ENCODE results near the gene RHNO1.

Gene RHNO1

GRCh38 chr12:2853626-2854025 is 23.4 kb upstream of the RHNO1 start:
- no peaks in the 10 kb centered on the region for H3K79me2 ChIP-seq (ENCODE audit: control insufficient read depth, low read length)
- H3K9me2 ChIP-seq (replicated peaks; ENCODE audit: control insufficient read depth, low read length): no peaks in the 10 kb centered on the region
- no peaks in the 10 kb centered on the region for H3K9me3 ChIP-seq (ENCODE audit: control insufficient read depth, insufficient read depth, low read length)
- H3K4me2 ChIP-seq (ENCODE audit: low read length): no peak overlapping the region
- H4K20me1 ChIP-seq (ENCODE audit: control insufficient read depth, insufficient read depth, low read depth, low read length): 0 out of 2 replicates have a peak, but pooled peaks cover 3% of the 10 kb centered on the region
- no peaks in the 10 kb centered on the region for H3K4me1 ChIP-seq (ENCODE audit: control insufficient read depth, low read length)
- H3K27me3 ChIP-seq (ENCODE audit: control insufficient read depth, low read length): no peaks in the 10 kb centered on the region
- no peak overlapping the region for H3K27ac ChIP-seq (ENCODE audit: low read depth, low read length)
- H3K4me3 ChIP-seq (ENCODE audit: low read length): no peak overlapping the region
- TF ChIP-seq EZH2phosphoT487 (IDR thresholded peaks at IDR 0.05; ENCODE audit: borderline replicate concordance, low read length) (no peak), CTCF (IDR thresholded peaks at IDR 0.05; ENCODE audit: low read depth, low read length, poor library complexity, severe bottlenecking) (peak; percentile 70)
- H3F3A ChIP-seq (ENCODE audit: control insufficient read depth, insufficient read depth): peaks cover 5% of the 10 kb centered on the region; the same call in 1 of the 2 replicates
- H3K36me3 ChIP-seq (ENCODE audit: control insufficient read depth, low read length): peaks cover 13% of the 10 kb centered on the region

- no peak overlapping the region for H3K27ac ChIP-seq (ENCODE audit: low read depth, low read length)
- no peaks in the 10 kb centered on the region for H3K9me2 ChIP-seq (replicated peaks; ENCODE audit: control insufficient read depth, low read length)
- peaks cover 5% of the 10 kb centered on the region; the same call in 1 of the 2 replicates for H3F3A ChIP-seq (ENCODE audit: control insufficient read depth, insufficient read depth)
- H3K36me3 ChIP-seq (ENCODE audit: control insufficient read depth, low read length): peaks cover 25% of the 10 kb centered on the region
- no peak overlapping the region for H3K4me3 ChIP-seq (ENCODE audit: low read length)
- no peaks in the 10 kb centered on the region for H3K9me3 ChIP-seq (ENCODE audit: control insufficient read depth, insufficient read depth, low read length)
- no peaks in the 10 kb centered on the region for H3K27me3 ChIP-seq (ENCODE audit: control insufficient read depth, low read length)
- TF ChIP-seq EZH2phosphoT487 (IDR thresholded peaks at IDR 0.05; ENCODE audit: borderline replicate concordance, low read length): no peak
- TF ChIP-seq CTCF (IDR thresholded peaks at IDR 0.05; ENCODE audit: low read depth, low read length, poor library complexity, severe bottlenecking): no peak
- H4K20me1 ChIP-seq (ENCODE audit: control insufficient read depth, insufficient read depth, low read depth, low read length): peaks cover 6% of the 10 kb centered on the region; the same call in 1 of the 2 replicates
- no peak overlapping the region for H3K4me2 ChIP-seq (ENCODE audit: low read length)
- H3K79me2 ChIP-seq (ENCODE audit: control insufficient read depth, low read length): no peaks in the 10 kb centered on the region
- H3K4me1 ChIP-seq (ENCODE audit: control insufficient read depth, low read length): no peaks in the 10 kb centered on the region
These were observed 22.2 kb upstream of the RHNO1 start for GRCh38 chr12:2854669-2855453.

GRCh38 chr12:2855546-2855945 is 21.5 kb upstream of the RHNO1 start:
- no peaks in the 10 kb centered on the region for H3K4me1 ChIP-seq (ENCODE audit: control insufficient read depth, low read length)
- H3K9me3 ChIP-seq (ENCODE audit: control insufficient read depth, insufficient read depth, low read length): no peaks in the 10 kb centered on the region
- H3F3A ChIP-seq (ENCODE audit: control insufficient read depth, insufficient read depth): peaks cover 7% of the 10 kb centered on the region; the same call in 1 of the 2 replicates
- H3K79me2 ChIP-seq (ENCODE audit: control insufficient read depth, low read length): no peaks in the 10 kb centered on the region
- H3K27me3 ChIP-seq (ENCODE audit: control insufficient read depth, low read length): no peaks in the 10 kb centered on the region
- TF ChIP-seq CTCF (IDR thresholded peaks at IDR 0.05; ENCODE audit: low read depth, low read length, poor library complexity, severe bottlenecking) (no peak), EZH2phosphoT487 (IDR thresholded peaks at IDR 0.05; ENCODE audit: borderline replicate concordance, low read length) (no peak)
- H3K36me3 ChIP-seq (ENCODE audit: control insufficient read depth, low read length): peaks cover 30% of the 10 kb centered on the region
- no peaks in the 10 kb centered on the region for H3K9me2 ChIP-seq (replicated peaks; ENCODE audit: control insufficient read depth, low read length)
- H3K4me2 ChIP-seq (ENCODE audit: low read length): no peak overlapping the region
- no peak overlapping the region for H3K27ac ChIP-seq (ENCODE audit: low read depth, low read length)
- peaks cover 6% of the 10 kb centered on the region; the same call in 1 of the 2 replicates for H4K20me1 ChIP-seq (ENCODE audit: control insufficient read depth, insufficient read depth, low read depth, low read length)
- no peak overlapping the region for H3K4me3 ChIP-seq (ENCODE audit: low read length)
